Measurements from ENCODE around the gene NUBP2. TPM values are rescaled to one million over a fixed set of nuclear protein-coding genes. Genes with fewer than 3 reads are reported as not detected.
A peak's percentile ranks its signal among the peaks of the same experiment; 100 is the strongest.

Gene NUBP2
- total RNA-seq, 4 donors from 2014 or later: 15.3 to 165 (median 59.6) TPM

DNA sequence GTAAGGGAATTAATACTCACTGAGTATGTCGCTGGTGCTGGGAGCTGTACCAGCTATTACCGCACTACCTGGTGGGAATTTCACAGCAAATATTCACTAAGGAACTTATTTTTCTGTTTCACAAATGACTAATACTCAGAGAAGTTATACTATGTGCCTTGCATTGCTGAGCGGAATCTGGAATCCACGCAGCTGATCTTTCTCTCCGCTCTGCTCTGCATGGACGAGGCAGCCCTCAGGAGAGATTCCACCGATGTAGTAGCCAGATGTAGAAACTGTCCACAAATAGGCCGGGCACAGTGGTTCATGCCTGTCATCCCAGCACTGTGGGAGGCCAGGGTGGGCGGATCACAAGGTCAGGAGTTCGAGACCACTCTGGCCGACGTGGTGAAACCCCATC lies 28.6 kb upstream of the NUBP2 start:
- Histone ChIP-seq H3K27me3 (no peaks in the 10 kb centered on the region), H3K4me1 (peaks cover 7 to 19% (median 13%) of the 10 kb centered on the region in 4 donors), H3K4me3 (no peak overlapping the region), H3K36me3 (peaks cover 0 to 20% (median 8%) of the 10 kb centered on the region in 4 donors), H3K27ac (no peak overlapping the region), H3K9me3 (no peaks in the 10 kb centered on the region)
- TF ChIP-seq POLR2A (IDR thresholded peaks at IDR 0.05): no peak
- intact Hi-C loops (cut with DNase I; ENCODE audit: low total_unique reads): no loop called here
- WGBS, 2 donors (ENCODE audit: low coverage in 1 of 2): 94 to 99% methylated on average over 3 to 12 of the region's 12 CpGs
- in situ Hi-C loops (cut with MboI; ENCODE audit: low pct_ligation_motif_present in 1 of 4, low pct_unique_long_range_greater_than_20kb in 1 of 4, low sequenced_read_pairs in 3 of 4): no loop called here
- no peak for DNase-seq

DNA sequence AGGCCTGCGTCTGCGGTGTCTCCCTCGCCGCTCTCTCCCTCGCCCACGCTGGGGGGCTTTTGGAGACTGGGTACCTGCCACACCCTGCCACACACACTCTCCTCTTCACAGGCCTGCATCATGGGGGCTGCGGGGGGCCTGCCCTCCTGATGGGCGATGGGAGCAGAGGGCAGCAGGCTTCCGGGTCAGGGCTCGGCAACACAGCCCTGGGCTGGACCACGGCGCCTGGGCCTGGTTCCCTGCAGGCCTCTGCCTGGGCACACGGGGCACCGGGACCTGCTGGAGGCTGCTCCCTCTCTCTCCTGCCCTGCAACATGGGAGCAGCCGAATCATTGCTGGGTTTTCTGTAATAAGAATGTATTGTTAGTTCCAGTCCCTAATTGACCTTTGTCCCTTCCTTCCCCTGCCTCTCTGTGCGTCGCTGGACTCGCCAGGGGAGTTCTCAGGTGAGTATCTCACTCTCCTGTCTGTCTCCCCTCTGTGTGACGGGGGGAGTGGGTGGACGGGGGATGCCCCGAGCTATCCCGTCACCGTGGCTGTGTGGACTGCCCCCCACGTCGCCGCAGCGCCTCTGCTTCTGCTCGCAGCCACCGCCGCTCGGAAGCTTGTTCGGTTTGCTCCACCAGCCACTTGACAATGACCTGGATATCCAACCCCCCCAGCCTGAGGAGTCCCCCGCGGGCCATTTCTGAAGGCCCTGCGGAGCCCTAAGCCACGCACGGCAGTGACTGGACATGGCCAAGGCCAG lies 24.9 kb upstream of the NUBP2 start:
- 53 to 73% methylated on average over 6 to 37 of the region's 37 CpGs for WGBS, 2 donors (ENCODE audit: low coverage in 1 of 2)
- DNase-seq: peak; percentile 64
- Histone ChIP-seq H3K4me1 (peaks cover 7 to 19% (median 13%) of the 10 kb centered on the region in 4 donors), H3K27me3 (no peaks in the 10 kb centered on the region), H3K36me3 (peaks cover 0 to 7% (median 1%) of the 10 kb centered on the region in 4 donors), H3K27ac (peak overlapping the region; percentile 75 to 85 (median 78)), H3K9me3 (no peaks in the 10 kb centered on the region), H3K4me3 (peak overlapping the region in 2 of 4 donors; percentile 7 to 13)
- in situ Hi-C loops (cut with MboI; ENCODE audit: low pct_ligation_motif_present in 1 of 4, low pct_unique_long_range_greater_than_20kb in 1 of 4, low sequenced_read_pairs in 3 of 4): no loop called here
- intact Hi-C loops (cut with DNase I; ENCODE audit: low total_unique reads): no loop called here
- TF ChIP-seq POLR2AphosphoS5 (IDR thresholded peaks at IDR 0.05) (peak in 2 of 3 donors; percentile 31 to 46), POLR2A (IDR thresholded peaks at IDR 0.05) (no peak), EP300 (IDR thresholded peaks at IDR 0.05; ENCODE audit: low read depth) (no peak)
- TF ChIP-seq, protein P1, sequence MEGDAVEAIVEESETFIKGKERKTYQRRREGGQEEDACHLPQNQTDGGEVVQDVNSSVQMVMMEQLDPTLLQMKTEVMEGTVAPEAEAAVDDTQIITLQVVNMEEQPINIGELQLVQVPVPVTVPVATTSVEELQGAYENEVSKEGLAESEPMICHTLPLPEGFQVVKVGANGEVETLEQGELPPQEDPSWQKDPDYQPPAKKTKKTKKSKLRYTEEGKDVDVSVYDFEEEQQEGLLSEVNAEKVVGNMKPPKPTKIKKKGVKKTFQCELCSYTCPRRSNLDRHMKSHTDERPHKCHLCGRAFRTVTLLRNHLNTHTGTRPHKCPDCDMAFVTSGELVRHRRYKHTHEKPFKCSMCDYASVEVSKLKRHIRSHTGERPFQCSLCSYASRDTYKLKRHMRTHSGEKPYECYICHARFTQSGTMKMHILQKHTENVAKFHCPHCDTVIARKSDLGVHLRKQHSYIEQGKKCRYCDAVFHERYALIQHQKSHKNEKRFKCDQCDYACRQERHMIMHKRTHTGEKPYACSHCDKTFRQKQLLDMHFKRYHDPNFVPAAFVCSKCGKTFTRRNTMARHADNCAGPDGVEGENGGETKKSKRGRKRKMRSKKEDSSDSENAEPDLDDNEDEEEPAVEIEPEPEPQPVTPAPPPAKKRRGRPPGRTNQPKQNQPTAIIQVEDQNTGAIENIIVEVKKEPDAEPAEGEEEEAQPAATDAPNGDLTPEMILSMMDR (IDR thresholded peaks at IDR 0.05): no peak

DNA sequence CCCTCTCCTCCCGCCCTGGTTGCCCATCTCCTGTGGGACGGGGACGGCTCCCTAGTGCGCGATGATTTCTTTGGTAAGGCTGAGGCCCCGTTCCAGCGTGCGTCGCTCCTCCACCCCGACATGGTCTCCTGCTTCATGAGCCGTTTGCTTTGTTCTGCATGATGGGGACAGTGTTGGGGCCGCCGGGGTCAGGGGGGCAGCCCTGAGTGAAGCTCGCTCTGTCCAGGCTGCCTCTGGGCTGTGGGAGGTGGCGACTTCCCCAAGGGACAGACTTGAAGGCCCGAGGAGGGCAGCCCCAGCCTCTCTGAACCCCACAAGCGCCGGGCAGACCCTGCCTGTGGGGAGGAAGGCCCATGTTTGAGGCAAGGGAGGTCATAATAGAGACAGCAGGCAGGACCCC lies 23.8 kb upstream of the NUBP2 start:
- intact Hi-C loops (cut with DNase I; ENCODE audit: low total_unique reads): no loop called here
- WGBS, 2 donors (ENCODE audit: low coverage in 1 of 2): 93% methylated on average over 13 of the region's 18 CpGs; no CpG with 5 or more reads in 1 of the 2 donors
- in situ Hi-C loops (cut with MboI; ENCODE audit: low pct_ligation_motif_present in 1 of 4, low pct_unique_long_range_greater_than_20kb in 1 of 4, low sequenced_read_pairs in 3 of 4): no loop called here
- Histone ChIP-seq H3K27me3 (no peaks in the 10 kb centered on the region), H3K27ac (no peak overlapping the region), H3K9me3 (no peaks in the 10 kb centered on the region), H3K36me3 (peaks cover 0 to 5% (median 0%) of the 10 kb centered on the region in 4 donors), H3K4me3 (no peak overlapping the region), H3K4me1 (peaks cover 7 to 19% (median 13%) of the 10 kb centered on the region in 4 donors)
- TF ChIP-seq POLR2A (IDR thresholded peaks at IDR 0.05): no peak
- TF ChIP-seq POLR2AphosphoS5 (IDR thresholded peaks at IDR 0.05): no peak
- TF ChIP-seq, protein P1 (IDR thresholded peaks at IDR 0.05): no peak
- TF ChIP-seq EP300 (IDR thresholded peaks at IDR 0.05; ENCODE audit: low read depth): no peak
- no peak for DNase-seq

DNA sequence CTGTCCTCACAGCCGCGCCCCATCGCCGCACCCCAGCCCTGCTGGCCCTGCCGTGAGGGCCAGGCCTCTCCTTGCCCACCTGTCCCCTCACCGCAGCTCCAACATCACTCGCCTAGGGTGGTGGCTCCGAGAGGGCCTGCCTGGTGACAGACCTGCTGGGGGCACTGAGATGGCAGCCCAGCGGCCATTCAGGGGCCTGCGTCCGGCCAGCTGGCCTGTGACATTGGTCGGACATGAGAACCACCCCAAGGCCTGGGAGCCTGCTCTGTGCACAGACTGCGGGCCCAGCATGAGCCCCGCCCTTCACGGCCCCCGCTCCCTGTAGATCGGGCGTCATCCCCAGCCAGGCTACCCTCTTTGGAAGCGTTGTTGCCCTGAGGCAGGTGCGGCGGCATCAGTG lies 23.2 kb upstream of the NUBP2 start:
- Histone ChIP-seq H3K36me3 (peaks cover 0 to 5% (median 0%) of the 10 kb centered on the region in 4 donors), H3K4me1 (peaks cover 7 to 19% (median 13%) of the 10 kb centered on the region in 4 donors), H3K27ac (no peak overlapping the region), H3K4me3 (no peak overlapping the region), H3K27me3 (no peaks in the 10 kb centered on the region), H3K9me3 (no peaks in the 10 kb centered on the region)
- TF ChIP-seq POLR2AphosphoS5 (IDR thresholded peaks at IDR 0.05): no peak
- TF ChIP-seq, protein P1 (IDR thresholded peaks at IDR 0.05): no peak
- TF ChIP-seq POLR2A (IDR thresholded peaks at IDR 0.05): no peak
- no peak for TF ChIP-seq EP300 (IDR thresholded peaks at IDR 0.05; ENCODE audit: low read depth)
- 95% methylated on average over 21 of the region's 21 CpGs; no CpG with 5 or more reads in 1 of the 2 donors for WGBS, 2 donors (ENCODE audit: low coverage in 1 of 2)
- in situ Hi-C loops (cut with MboI; ENCODE audit: low pct_ligation_motif_present in 1 of 4, low pct_unique_long_range_greater_than_20kb in 1 of 4, low sequenced_read_pairs in 3 of 4): no loop called here
- intact Hi-C loops (cut with DNase I; ENCODE audit: low total_unique reads): no loop called here
- DNase-seq: no peak

Measured in transverse colon (tissue), 4 donors.